HG03354 (cell line): ENCODE measurements around the gene FADS1.
A peak's percentile ranks its signal among the peaks of the same experiment; 100 is the strongest.

Experiments used
- ATAC-seq: cut with Tn5 transposase; IDR thresholded peaks from one replicate; pipeline ENCODE4 v1.9.1; 2021; ENCODE audit warnings: mild to moderate bottlenecking; ENCODE audit not compliant: unreplicated experiment, poor library complexity, severe bottlenecking

Gene FADS1

DNA sequence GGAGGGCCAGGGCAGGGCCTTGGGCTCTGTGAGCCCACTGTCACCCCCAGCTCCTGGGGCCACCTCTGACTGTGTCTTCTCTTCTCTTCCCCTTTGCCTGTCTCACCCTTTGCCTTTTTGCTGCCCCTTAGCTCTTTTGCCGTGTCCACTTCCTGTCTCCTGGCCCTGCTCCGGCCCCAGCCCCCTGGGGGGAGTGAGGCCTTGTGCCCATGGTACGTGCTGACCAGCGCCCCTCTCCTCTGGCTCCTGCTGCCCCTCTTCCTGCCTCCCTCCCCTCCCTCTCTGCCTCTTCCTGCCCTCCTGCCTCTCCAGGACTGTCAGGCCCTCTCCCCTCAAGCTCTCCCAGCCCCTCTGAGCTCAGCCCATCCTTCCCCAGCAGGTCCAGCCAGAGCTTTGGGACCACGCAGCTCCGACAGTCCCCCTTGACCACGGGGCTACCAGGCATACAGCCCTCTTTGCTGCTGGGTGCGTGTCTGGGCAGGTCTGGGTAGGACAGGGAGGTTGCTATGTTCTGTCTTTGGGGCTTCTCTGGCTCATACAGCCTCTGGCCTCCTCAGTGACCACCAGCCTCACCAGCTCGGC, 36.1 kb downstream of the FADS1 start:
- no peak for ATAC-seq

DNA sequence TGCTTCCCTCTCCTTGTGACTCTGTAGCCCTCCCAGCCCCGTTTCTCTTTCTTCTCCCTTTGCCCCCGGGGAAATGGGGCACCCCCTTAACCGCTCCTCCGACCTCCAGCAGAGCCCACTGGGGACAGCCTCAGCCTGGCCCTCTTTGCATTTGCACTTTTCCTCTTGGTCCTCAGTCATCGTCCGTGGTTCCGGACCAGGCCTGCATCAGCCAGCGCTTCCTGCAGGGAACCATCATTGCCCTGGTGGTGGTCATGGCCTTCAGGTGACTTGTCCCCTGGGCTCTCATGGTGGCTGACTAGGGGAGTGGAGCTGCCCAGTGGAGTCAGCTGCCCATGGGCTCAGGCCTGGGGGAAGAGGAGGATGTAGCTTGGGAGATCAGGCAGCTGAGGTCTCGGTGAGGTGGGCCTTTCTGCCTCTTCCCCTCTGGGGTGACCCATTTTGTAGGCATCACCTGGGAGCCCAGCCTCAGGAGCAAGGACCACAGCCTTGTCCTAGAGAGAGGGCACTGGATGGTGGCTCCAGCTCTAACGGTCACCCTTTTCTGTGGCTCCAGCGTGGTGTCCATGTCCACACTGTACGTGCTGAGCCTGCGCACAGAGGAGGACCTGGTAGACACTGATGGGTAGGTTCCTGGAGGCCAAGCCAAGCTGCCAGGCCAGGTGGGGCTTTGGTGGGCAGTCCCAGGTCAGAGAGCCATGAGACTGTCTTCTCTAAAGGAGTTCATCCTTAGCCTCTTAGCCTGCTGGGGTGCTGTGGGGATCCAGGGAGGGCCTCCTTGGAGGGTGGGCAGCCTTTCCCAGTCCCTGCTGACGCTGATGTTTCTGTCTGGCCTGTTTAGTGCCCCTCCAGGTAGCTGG, 36.9 kb downstream of the FADS1 start:
- ATAC-seq = no peak

DNA sequence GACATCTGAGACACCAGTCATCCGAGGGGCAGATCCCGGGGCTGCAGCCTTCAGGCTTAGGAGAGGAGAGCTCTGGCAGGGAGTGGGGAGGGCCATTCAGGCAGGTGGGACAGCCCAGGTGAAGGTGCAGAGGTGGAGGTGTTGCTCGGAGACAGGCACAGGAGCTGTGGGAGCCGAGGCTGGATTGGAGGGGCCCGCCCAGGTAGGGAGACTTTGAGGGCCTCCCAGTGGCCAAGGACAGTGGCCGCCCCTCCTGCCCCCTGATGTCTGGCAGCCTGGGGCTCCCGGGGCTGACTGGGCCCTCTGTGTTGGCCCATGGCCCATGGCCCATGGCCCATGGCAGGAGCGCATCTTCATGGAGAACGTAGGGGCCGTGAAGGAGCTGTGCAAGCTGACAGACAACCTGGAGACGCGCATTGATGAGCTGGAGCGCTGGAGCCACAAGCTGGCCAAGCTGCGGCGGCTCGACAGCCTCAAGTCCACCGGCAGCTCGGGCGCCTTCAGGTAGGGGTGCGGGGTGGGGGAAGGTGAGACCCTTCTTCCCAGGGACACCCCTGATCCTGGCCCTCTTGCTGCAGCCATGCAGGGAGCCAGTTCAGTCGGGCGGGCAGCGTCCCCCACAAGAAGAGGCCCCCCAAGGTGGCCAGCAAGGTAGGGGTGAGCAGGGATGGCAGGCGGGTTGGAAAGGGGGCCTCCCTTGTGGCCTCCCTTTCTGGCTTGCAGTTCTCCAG, 37.7 kb downstream of the FADS1 start:
- ATAC-seq = no peak

DNA sequence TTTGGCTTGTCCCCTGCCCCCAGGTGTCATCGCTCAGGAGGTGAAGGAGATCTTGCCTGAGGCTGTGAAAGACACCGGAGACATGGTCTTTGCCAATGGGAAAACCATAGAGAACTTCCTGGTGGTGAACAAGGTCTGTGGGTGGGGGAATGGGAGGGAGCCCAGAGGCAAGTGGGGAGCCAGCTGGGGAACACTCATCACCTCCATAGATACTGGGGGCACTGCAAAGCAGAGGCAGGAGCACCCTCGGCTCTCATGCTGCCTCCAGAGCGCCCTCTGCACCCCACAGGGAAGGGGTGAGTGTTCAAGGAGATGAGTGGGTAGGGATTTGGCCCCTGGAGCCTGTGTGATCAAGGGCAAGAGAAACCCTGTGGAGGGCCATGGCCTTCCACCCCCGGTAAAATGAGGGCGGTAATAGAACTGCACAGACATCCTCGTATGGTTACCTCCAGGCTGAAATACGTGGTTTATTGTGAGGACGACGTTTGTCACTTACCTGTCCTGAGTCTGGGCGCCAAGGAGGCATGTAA, 38.4 kb downstream of the FADS1 start:
- ATAC-seq = no peak

DNA sequence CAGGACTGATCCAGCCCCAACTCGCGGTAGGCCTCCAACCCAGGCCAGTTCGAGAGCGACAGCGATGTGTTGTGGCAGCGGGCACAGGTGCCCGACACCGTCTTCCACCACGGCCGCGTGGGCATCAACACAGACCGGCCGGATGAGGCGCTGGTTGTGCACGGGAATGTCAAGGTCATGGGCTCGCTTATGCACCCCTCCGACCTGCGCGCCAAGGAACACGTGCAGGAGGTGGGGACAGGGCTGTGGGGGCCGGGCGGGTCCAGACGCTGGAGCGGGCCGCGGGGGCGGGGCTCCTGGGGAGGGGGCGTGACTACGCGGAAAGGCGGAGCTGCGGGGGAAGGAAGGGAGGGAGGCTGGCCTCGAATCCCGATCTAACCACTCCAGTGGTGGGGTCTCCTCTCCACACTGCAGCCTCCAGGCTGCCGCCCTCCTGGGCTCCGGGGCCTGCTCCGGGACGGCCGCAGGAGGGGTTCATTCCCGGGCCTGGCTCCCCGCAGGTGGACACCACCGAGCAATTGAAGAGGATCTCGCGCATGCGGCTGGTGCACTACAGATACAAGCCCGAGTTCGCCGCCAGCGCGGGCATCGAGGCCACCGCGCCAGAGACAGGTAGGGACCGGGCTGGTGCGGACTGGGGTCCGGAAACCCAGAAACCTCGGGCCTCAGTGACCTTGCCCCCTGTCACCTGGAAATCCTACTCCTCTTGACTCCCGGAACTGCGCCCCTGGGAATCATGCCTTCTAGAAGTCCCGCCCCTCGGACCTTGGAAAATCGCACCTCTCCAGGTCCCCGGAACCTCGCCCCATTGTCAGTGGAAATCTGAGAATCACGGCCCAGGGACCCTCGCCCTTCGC, 39.3 kb downstream of the FADS1 start:
- no peak for ATAC-seq

DNA sequence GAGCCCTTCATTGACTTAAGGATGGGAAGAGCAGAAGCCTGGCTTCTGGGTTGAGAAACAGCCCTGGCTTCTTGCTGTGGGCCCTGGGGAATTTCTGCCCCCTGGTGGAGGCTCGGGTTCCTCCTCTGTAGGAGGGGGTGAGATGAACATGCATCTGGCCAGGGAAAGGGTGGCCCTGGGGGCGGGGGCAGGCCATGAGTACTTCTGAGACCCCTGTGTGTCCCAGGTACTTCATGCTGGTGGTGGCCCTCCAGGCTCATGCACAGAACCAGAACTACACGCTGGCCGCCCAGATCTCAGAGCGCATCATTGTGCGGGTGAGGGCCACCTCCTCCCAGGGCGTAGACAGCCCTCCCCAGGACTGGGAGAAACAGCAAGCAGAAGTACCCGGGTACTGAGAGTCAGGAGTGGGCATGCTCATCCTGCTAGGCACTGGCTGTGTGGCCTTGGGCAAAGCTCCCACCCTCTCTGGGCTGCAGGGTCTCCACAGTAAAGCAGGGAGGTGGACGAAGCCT, 40.2 kb downstream of the FADS1 start:
- peak; percentile 53 for ATAC-seq

DNA sequence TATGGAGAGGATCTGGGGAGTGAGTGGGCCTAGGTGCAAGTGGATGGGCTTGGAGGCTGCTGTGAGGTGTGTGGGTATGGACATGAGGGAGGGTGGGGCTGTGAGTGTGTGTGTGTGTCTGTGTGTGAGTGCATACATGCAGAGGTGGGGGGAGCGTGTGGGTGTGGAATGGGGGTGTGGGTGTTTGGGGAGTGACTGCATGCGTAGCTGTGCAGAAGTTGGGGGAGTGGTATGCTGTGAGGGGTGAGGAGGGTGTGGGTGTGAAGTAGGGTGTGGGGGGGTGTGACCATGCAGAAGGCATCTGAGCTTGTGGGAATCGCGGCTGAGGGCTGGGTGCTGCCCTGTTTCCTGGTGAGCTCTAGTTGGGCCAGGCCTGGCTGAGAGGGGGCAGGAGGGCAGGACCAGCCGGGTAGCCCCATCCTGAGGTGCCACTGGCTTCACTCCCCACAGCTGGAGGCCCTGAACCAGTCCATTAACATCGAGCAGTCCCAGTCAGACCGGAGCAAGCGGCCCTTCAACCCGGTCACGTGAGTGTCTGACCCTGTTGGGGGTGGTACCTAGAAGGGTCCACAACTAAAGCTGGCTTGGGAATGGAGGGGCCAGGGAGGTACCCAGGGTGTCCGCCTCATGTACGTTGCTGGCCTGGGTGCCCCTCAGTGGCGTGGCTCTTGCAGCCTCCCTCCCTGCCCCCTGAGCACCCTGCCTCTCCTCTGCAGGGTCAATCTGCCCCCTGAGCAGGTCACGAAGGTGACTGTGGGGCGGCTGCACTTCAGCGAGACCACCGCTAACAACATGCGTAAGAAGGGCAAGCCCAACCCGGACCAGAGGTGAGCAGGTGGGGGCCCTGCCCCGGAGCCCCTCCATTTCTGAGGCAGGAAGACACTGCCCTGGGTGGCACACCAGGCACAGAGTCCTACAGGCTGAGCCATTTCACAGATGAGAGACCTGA, 40.9 kb downstream of the FADS1 start:
- no peak for ATAC-seq

- ATAC-seq = no peak
Measured at GRCh38 chr11:61775106-61775505, 41.7 kb downstream of the FADS1 start.

- no peak for ATAC-seq
Measured at GRCh38 chr11:61774411-61774810, 42.4 kb downstream of the FADS1 start.

GRCh38 chr11:61773809-61774208, 43.0 kb downstream of the FADS1 start:
- no peak for ATAC-seq

DNA sequence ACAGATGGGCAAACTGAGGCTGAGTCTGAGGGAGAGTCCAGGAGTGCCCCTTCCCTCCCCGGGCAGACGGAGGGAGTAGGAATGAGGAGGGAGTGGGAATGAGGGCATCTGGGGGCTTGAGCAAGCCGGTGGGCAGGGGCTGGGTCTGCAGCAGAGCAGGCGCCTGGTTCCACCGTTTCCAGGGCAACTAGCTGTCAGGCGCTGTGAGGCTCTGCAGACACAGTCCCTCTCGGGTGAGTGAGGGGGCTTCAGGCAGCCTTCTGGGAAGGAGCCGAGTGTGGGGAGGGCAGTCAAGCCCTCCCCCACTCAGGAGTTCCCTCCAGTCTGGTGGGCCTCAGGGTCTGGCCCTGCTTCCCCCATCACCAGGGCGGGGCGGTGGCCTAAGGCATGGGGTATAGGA, 43.4 kb downstream of the FADS1 start:
- ATAC-seq = no peak

- ATAC-seq = no peak
Measured at GRCh38 chr11:61771985-61772455, 44.8 kb downstream of the FADS1 start.

GRCh38 chr11:61771195-61771894, 45.5 kb downstream of the FADS1 start:
- ATAC-seq = no peak

GRCh38 chr11:61769946-61770683, 46.7 kb downstream of the FADS1 start:
- ATAC-seq = no peak

- ATAC-seq = no peak
Measured at GRCh38 chr11:61769169-61769920, 47.5 kb downstream of the FADS1 start.

GRCh38 chr11:61768376-61769076, 48.3 kb downstream of the FADS1 start:
- ATAC-seq = no peak
